ENCODE data around the gene PLIN5.

PLIN5 gene

GRCh38 chr19:4503825-4504170, 31.2 kb downstream of the PLIN5 start:
- DNase-seq = no peak

- DNase-seq = no peak
Measured at GRCh38 chr19:4503132-4503824, 31.7 kb downstream of the PLIN5 start.

GRCh38 chr19:4502282-4503131, 32.5 kb downstream of the PLIN5 start:
- DNase-seq = no peak

- DNase-seq = no peak
Measured at GRCh38 chr19:4501691-4502090, 33.3 kb downstream of the PLIN5 start.

GRCh38 chr19:4500841-4501591, 34.0 kb downstream of the PLIN5 start:
- no peak for DNase-seq

GRCh38 chr19:4499855-4500254, 35.2 kb downstream of the PLIN5 start:
- no peak for DNase-seq

- DNase-seq = no peak
Measured at GRCh38 chr19:4499318-4499717, 35.7 kb downstream of the PLIN5 start.

GRCh38 chr19:4498694-4499093, 36.3 kb downstream of the PLIN5 start:
- DNase-seq = no peak

- DNase-seq = no peak
Measured at GRCh38 chr19:4497770-4498389, 37.1 kb downstream of the PLIN5 start.

- no peak for DNase-seq
Measured at GRCh38 chr19:4496304-4496703, 38.7 kb downstream of the PLIN5 start.

GRCh38 chr19:4495471-4495870, 39.6 kb downstream of the PLIN5 start:
- no peak for DNase-seq

- no peak for DNase-seq
Measured at GRCh38 chr19:4494691-4495064, 40.3 kb downstream of the PLIN5 start.

- DNase-seq = no peak
Measured at GRCh38 chr19:4493929-4494690, 40.9 kb downstream of the PLIN5 start.

- no peak for DNase-seq
Measured at GRCh38 chr19:4493104-4493928, 41.7 kb downstream of the PLIN5 start.

- DNase-seq = no peak
Measured at GRCh38 chr19:4492337-4493103, 42.5 kb downstream of the PLIN5 start.

- DNase-seq = no peak
Measured at GRCh38 chr19:4491446-4491845, 43.6 kb downstream of the PLIN5 start.

GRCh38 chr19:4488496-4488895, 46.5 kb downstream of the PLIN5 start:
- no peak for DNase-seq

- DNase-seq = no peak
Measured at GRCh38 chr19:4487572-4487971, 47.5 kb downstream of the PLIN5 start.

GRCh38 chr19:4483385-4483784, 51.6 kb downstream of the PLIN5 start:
- no peak for DNase-seq

- DNase-seq = no peak
Measured at GRCh38 chr19:4482721-4483364, 52.2 kb downstream of the PLIN5 start.
